MM.1S (cell line): Measurements from ENCODE around the gene HMGN2.
A peak's percentile ranks its signal among the peaks of the same experiment; 100 is the strongest.
"Not testable (repeated sequence)": the region's sequence is repeated elsewhere in the genome, so short reads cannot be mapped to it uniquely, and the experiment has no call there.

Source experiments
- DNase-seq: peaks from one replicate; pipeline ENCODE4 v3.0.0-alpha.2; 2015
- H2AFZ ChIP-seq: fragments of 300-600 bp; sonication (generic); 2 replicates; pipeline ENCODE4 v1.6.0; 2016; ENCODE audit warnings: antibody characterized with exemption, low read length
- H3F3A ChIP-seq: fragments of 300-600 bp; sonication (generic); 2 replicates; pipeline ENCODE4 v1.6.1; 2016; ENCODE audit warnings: mild to moderate bottlenecking, antibody characterized with exemption, low read length, moderate library complexity, mixed read lengths; ENCODE audit not compliant: insufficient read depth
- H3K27ac ChIP-seq: fragments of 300-600 bp; sonication (generic); 2 replicates; pipeline ENCODE4 v1.5.1; 2016; ENCODE audit warnings: mild to moderate bottlenecking, low read length
- H3K27me3 ChIP-seq: fragments of 300-600 bp; sonication (generic); replicated peaks from 2 replicates; pipeline ENCODE4 v1.6.0; 2016; ENCODE audit warnings: low read length; ENCODE audit not compliant: insufficient read depth
- H3K36me3 ChIP-seq: fragments of 300-600 bp; sonication (generic); replicated peaks from 2 replicates; pipeline ENCODE4 v1.6.1; 2016; ENCODE audit warnings: mild to moderate bottlenecking, low read length, mixed read lengths; ENCODE audit not compliant: insufficient read depth
- H3K4me1 ChIP-seq: fragments of 300-600 bp; sonication (generic); 2 replicates; pipeline ENCODE4 v1.6.1; 2016; ENCODE audit warnings: low read length, mixed read lengths
- H3K4me2 ChIP-seq: fragments of 300-600 bp; sonication (generic); 2 replicates; pipeline ENCODE4 v1.6.0; 2016; ENCODE audit warnings: low read depth, low read length
- H3K4me3 ChIP-seq: fragments of 300-600 bp; sonication (generic); 2 replicates; pipeline ENCODE4 v1.5.1; 2016; ENCODE audit warnings: low read length, mixed read lengths
- H3K79me2 ChIP-seq: fragments of 300-600 bp; sonication (generic); 2 replicates; pipeline ENCODE4 v1.6.1; 2016; ENCODE audit warnings: mixed run types, low read length, mixed read lengths
- H3K9ac ChIP-seq: fragments of 300-600 bp; sonication (generic); 2 replicates; pipeline ENCODE4 v1.6.1; 2016; ENCODE audit warnings: low read length, mixed read lengths
- H3K9me2 ChIP-seq: fragments of 300-600 bp; sonication (generic); replicated peaks from 2 replicates; pipeline ENCODE4 v1.6.1; 2016; ENCODE audit warnings: mild to moderate bottlenecking, low read length, mixed read lengths; ENCODE audit not compliant: insufficient read depth
- H3K9me3 ChIP-seq: fragments of 300-600 bp; sonication (generic); replicated peaks from 2 replicates; pipeline ENCODE4 v1.6.1; 2016; ENCODE audit warnings: mild to moderate bottlenecking, low read length, mixed read lengths; ENCODE audit not compliant: insufficient read depth
- H4K20me1 ChIP-seq: fragments of 300-600 bp; sonication (generic); 2 replicates; pipeline ENCODE4 v1.6.1; 2016; ENCODE audit warnings: mild to moderate bottlenecking, low read length, moderate library complexity, mixed read lengths; ENCODE audit not compliant: insufficient read depth
- CTCF ChIP-seq: fragments of 300-600 bp; sonication (generic); IDR thresholded peaks from 2 replicates; pipeline ENCODE4 v1.5.1; 2016; ENCODE audit warnings: antibody characterized with exemption, low read length, mixed read lengths
- EZH2 ChIP-seq: fragments of 300-600 bp; sonication (generic); optimal IDR thresholded peaks from 2 replicates; pipeline ENCODE3; 2017; ENCODE audit warnings: low read depth, mild to moderate bottlenecking, antibody characterized with exemption, low read length, mixed read lengths
- EZH2phosphoT487 ChIP-seq: fragments of 300-600 bp; sonication (generic); IDR thresholded peaks from 2 replicates; pipeline ENCODE4 v1.6.1; 2018; ENCODE audit warnings: antibody characterized with exemption, low read length

Gene HMGN2

GRCh38 chr1:26500488-26501175 lies 28.4 kb downstream of the HMGN2 start:
- Histone ChIP-seq H3K4me2 (peak overlapping the region; percentile 99), H3K4me3 (peak overlapping the region; percentile 74), H4K20me1 (no peaks in the 10 kb centered on the region), H3K27ac (peak overlapping the region; percentile 98), H3K36me3 (no peaks in the 10 kb centered on the region), H3K9ac (peak overlapping the region; percentile 99), H3K9me2 (no peaks in the 10 kb centered on the region), H3F3A (peaks cover 10% of the 10 kb centered on the region; the same call in 1 of the 2 replicates), H2AFZ (peak overlapping the region; percentile 90), H3K9me3 (no peaks in the 10 kb centered on the region), H3K27me3 (no peaks in the 10 kb centered on the region), H3K79me2 (no peaks in the 10 kb centered on the region), H3K4me1 (0 out of 2 replicates have a peak, but pooled peaks cover 4% of the 10 kb centered on the region)
- DNase-seq: peak; percentile 83
- TF ChIP-seq EZH2: no peak
- TF ChIP-seq EZH2phosphoT487: no peak
- no peak for TF ChIP-seq CTCF

- not testable (repeated sequence) for H3K36me3 ChIP-seq, H3F3A ChIP-seq, H3K27ac ChIP-seq, H3K4me2 ChIP-seq, H3K27me3 ChIP-seq, H3K9me2 ChIP-seq, H3K9ac ChIP-seq, DNase-seq, H3K9me3 ChIP-seq, H3K4me1 ChIP-seq, H3K79me2 ChIP-seq, H3K4me3 ChIP-seq, H4K20me1 ChIP-seq, H2AFZ ChIP-seq
Measured at GRCh38 chr1:26510711-26511110, 38.5 kb downstream of the HMGN2 start.

GRCh38 chr1:26515836-26516235 lies 43.6 kb downstream of the HMGN2 start:
- not testable (repeated sequence) for H3K4me2 ChIP-seq, DNase-seq, H3K9me3 ChIP-seq, H3K36me3 ChIP-seq, H3K9ac ChIP-seq, H3K4me3 ChIP-seq, H2AFZ ChIP-seq, H3K9me2 ChIP-seq, H3K27ac ChIP-seq, H3K4me1 ChIP-seq, H3K27me3 ChIP-seq, H4K20me1 ChIP-seq, H3K79me2 ChIP-seq, H3F3A ChIP-seq

GRCh38 chr1:26516987-26517765 lies 44.9 kb downstream of the HMGN2 start:
- H3K4me3 ChIP-seq: no peak overlapping the region
- no peak for DNase-seq
- no peaks in the 10 kb centered on the region for H4K20me1 ChIP-seq
- H3K9ac ChIP-seq: no peak overlapping the region
- TF ChIP-seq EZH2 (no peak), EZH2phosphoT487 (no peak), CTCF (no peak)
- H2AFZ ChIP-seq: no peak overlapping the region
- H3K9me2 ChIP-seq: no peaks in the 10 kb centered on the region
- H3K27ac ChIP-seq: no peak overlapping the region
- H3F3A ChIP-seq: no peaks in the 10 kb centered on the region
- H3K79me2 ChIP-seq: no peaks in the 10 kb centered on the region
- no peaks in the 10 kb centered on the region for H3K9me3 ChIP-seq
- H3K4me2 ChIP-seq: no peak overlapping the region
- no peaks in the 10 kb centered on the region for H3K36me3 ChIP-seq
- H3K27me3 ChIP-seq: no peaks in the 10 kb centered on the region
- no peaks in the 10 kb centered on the region for H3K4me1 ChIP-seq
